GM11168 (cell line): ENCODE measurements around the gene ABLIM3.

Source experiments
- in situ Hi-C: fragments of 300-500 bp; cut with MboI; formaldehyde crosslinking; loops from one replicate; pipeline ENCODE4 v1.12.0; 2022; ENCODE audit warnings: low sequenced_read_pairs; ENCODE audit not compliant: unreplicated experiment

ABLIM3 gene

DNA sequence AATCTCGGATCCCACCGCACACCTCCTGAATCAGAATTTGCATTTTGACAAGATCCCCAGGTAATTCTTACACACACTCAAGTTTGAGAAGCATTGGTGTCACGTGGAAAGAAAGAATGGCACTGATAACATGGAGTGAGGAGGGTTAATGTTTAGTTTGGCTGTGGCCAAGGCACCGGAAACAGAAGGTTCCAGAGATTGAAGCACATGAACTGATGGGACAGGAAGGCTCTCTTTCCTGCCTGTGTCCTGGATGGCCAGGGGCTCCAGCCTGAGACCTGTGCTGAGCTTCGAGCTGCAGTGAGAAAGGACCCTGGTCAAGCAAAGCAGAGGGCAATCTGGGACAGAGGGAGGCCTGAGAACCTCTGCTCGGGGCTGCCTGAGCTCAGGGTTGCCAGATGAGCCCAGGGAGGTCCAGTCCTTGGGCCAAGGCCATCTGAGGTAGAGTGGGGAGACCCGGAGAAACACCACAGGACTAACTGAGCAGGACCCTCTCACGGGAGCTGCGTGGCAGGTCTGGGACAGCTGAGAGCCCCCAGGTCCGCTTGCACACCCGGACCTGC is 157.6 kb downstream of the ABLIM3 start:
- in situ Hi-C loops, result no loop called here

DNA sequence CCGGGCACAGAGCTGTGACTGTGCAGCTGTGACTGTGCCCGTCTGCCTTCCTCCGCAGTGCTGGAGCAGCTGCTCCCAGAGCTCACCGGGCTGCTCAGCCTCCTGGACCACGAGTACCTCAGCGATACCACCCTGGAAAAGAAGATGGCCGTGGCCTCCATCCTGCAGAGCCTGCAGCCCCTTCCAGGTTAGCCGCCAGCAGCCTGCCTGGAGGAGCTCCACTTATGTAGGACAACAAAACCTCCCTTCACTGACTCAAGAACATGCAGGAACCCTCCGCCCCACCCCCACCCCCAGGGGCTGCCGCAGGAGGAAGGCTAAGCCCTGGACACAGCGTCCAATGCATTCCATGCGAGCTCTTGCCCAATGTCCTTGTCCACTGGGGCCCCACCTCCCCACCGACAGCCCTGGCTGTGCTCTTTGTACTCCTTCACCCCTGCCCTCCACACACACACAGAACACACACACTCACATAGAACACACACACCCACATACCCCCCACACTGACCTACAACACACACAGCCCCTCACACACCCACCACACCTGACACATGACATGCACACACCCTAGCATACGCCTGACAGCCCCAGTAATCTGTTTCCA is 158.3 kb downstream of the ABLIM3 start:
- in situ Hi-C loops, result no loop called here

DNA sequence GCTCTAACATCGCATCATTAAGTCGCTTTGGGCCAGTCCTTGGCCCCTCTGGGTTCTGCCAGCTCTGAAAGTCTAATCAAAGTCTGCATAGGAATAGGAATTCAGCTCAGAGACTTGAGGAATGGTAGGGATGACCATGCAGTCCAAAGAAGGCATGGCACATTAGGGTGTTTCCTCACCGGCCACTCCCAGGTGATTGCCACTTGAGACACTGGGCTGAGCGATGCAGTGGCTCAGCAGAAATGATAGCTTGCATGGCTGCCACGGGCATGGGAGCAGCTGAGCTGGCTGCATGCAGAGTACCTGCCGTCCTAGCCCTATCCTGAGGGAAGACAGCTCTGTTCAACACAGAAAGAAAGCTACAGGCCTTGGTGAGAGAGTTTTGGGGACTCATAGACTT is 159.1 kb downstream of the ABLIM3 start:
- in situ Hi-C loops, result no loop called here

DNA sequence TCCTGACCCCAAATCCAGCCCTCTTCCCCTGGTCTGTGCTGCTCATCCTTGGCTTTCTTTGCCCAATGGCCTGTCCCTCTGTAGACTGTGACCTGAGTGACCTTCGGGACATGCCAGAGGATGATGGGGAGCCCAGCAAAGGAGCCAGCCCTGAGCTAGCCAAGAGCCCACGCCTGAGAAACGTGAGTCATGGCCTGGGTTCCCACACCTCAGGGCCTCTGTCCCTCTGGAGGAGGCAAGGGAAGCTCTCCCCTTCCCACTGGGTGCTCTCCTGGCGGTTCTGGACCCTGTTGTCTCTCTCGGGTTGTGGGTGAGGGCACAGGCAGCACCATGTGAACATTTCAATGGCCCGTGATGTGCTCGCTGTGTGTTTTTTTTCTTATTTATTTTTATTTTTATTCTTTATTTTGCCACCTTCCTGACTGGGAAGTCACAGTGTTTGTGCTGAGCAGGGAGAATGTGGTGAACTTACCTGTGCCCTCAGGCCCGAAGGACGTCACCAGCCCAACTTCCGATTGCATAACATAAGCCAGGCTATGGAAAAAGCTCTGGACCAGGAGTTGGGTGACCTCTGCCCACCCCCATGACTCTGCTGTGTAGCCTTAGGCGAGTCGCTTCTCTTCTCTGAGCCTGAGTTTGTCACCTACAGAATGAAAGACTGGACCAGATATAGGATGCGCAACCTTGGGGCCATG is 159.9 kb downstream of the ABLIM3 start:
- in situ Hi-C loops, result no loop called here

DNA sequence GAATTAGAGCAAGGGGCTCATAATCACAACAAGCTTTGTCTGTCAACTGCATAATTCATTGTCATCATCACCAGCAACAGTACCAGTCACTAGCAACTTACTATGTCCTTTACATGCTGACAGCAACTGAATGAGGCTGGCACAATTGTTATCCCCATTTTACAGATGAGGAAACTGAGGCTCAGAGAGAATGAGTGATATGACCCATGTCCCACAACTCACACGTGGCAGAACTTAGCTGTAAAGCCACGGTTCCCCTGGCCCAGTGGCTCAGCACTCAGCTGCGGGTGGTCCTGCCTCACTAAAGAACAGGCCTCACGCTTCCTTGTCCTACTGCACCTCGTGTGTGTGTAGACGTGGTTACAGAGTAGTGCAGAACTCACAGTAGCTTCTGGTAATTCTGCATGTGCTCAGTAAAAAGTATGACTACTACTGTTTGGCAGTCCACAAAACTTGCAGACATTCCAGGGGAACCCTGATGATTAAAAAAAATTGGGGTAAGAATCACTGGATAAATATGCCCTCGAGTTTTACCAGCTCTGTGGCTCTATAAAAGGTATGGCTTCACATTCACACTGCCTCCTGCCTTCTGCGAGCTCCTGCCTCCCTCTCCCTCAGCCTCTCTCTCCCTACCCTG is 160.6 kb downstream of the ABLIM3 start:
- in situ Hi-C loops, result no loop called here

DNA sequence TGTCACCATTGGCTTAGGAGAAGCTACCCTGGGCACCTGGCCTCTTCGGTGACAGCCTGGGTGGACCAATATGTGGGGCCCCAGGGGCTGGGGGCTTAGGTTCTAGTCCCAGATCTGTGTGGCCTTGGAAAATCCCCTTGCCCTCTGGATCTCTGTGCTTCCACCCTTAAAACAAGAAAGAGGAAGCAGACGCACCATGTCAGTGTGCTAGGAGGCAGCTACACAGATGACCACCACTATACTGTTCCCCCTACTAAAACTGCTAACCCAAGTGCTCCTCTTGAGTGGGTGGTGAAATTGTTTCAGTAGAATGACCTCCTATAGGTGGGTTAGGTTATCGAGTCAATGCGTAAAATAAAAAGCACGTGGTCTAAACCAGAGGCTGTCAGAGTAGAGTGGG is 161.3 kb downstream of the ABLIM3 start:
- in situ Hi-C loops, result no loop called here

DNA sequence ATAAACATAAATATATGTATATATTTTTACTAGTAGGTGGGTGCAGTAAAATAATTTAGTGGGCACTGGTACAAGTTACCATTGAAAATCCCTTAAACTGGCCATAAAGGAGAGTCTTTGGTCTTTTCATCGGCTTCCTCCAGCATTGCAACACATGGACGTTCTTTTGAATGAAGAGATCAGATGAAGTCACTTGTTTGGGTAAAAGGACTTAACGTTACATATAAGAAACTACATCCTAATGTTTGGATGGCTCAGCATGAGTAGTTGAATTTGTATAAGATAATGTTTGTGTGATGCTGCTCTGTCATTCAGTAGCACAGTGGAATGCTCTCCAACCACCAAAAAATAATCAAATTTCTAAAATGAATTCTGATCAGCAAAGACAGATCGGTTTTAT is 161.9 kb downstream of the ABLIM3 start:
- in situ Hi-C loops, result no loop called here

DNA sequence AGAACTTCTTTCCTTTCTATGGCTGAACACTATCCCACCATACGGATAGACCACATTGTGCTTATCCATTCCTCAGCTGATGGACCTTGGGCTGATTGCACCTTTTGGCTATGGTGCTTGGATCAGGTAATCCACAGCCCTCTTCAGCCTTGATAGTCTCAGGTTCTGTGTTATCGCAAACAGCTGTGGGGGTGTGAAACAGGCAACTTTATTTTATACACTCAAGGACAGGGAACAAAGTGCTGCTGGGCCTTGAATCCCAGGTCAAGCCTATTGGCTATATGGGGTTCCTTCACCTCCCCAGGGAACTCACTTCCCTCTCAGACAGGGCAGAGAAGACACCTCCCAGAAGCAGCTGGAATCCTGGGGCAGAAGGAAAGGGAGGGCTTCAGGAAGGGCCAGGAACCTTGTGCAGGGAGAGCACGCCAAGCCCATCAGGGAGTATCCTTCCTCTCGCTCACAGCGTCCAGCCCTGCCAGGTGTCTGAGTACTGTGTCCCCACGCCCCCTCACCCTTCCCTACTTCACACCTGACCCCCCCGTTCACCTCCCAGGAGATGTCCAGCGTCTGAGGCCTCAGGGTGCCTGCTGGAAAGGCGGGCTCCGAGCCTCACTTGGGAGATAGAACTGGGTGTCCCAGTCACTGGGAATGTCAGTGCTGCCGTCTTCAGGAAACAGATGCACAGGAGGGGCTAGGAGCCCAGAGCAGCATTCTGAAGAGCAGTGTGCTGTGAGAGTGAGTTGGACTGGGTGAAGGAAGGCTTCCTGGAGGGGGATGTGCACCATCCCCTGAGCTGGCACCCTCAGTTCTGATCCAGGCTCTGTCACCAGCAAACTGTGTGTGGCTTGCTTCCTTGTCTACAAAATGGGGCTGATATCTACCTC is 163.1 kb downstream of the ABLIM3 start:
- in situ Hi-C loops, result no loop called here

DNA sequence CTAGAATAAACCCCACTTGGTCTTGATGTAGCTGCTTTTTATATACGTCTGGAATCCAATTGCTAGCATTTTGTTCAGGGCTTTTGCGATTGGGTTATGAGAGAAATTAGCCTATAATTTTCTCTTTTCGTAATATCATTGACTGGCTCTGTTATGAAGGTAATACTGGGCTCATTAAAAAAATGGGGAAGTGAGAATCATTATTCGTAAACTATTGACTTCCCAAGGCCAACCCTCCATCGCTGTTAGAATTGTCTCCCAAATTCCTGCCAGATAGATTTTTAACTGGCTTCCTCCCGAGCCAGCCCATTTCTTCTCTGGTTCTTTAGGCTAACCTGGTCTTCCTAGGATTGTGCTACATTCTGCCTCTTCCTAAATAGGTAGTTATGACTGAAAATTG is 168.1 kb downstream of the ABLIM3 start:
- in situ Hi-C loops, result no loop called here
